ENCODE measurements around the gene NCAPH2.

DNA sequence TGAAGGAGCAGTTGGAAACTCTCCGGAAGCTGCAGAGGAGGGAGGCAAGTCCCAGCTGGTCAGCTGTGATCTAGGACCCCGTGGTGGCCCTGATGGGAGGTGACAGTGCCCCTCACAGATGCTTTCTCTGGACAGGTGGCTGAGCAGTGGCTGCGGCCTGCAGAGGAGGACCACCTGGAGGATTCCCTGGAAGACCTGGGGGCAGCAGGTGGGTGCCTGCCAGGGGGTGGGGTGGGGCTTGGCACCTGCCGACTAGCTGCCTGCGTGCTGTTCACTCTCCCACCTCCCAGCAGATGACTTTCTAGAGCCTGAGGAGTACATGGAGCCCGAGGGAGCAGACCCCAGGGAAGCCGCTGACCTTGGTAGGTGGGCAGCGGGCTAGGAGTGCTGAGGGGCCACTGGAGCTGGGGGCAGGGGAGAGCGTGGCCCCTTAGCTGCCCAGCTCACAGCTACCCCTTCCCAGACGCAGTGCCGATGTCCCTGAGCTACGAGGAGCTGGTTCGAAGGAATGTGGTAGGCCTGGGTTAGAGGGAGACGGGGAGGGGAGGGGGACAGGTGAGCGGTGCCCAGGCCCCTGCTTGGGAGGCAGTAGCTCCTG is 14.3 kb downstream of the NCAPH2 start:
- TF ChIP-seq TCF4 (CRISPR knock-in tag; IDR thresholded peaks at IDR 0.05; ENCODE audit: borderline replicate concordance) (no peak), ZNF8 (CRISPR knock-in tag; IDR thresholded peaks at IDR 0.05) (no peak), RARB (CRISPR knock-in tag; IDR thresholded peaks at IDR 0.05) (no peak), ZFP3 (CRISPR knock-in tag; IDR thresholded peaks at IDR 0.05) (no peak), PATZ1 (CRISPR knock-in tag; IDR thresholded peaks at IDR 0.05; ENCODE audit: borderline replicate concordance) (no peak), ZC3H10 (CRISPR knock-in tag; IDR thresholded peaks at IDR 0.05) (no peak), ARNTL (CRISPR knock-in tag; IDR thresholded peaks at IDR 0.05; ENCODE audit: borderline replicate concordance, low read depth) (no peak), ZNF70 (CRISPR knock-in tag; IDR thresholded peaks at IDR 0.05) (no peak), CSDC2 (CRISPR knock-in tag; IDR thresholded peaks at IDR 0.05) (no peak), ZNF565 (CRISPR knock-in tag; conservative IDR thresholded peaks at IDR 0.05; ENCODE audit: low read depth) (no peak)
- TF ChIP-seq, protein P1, sequence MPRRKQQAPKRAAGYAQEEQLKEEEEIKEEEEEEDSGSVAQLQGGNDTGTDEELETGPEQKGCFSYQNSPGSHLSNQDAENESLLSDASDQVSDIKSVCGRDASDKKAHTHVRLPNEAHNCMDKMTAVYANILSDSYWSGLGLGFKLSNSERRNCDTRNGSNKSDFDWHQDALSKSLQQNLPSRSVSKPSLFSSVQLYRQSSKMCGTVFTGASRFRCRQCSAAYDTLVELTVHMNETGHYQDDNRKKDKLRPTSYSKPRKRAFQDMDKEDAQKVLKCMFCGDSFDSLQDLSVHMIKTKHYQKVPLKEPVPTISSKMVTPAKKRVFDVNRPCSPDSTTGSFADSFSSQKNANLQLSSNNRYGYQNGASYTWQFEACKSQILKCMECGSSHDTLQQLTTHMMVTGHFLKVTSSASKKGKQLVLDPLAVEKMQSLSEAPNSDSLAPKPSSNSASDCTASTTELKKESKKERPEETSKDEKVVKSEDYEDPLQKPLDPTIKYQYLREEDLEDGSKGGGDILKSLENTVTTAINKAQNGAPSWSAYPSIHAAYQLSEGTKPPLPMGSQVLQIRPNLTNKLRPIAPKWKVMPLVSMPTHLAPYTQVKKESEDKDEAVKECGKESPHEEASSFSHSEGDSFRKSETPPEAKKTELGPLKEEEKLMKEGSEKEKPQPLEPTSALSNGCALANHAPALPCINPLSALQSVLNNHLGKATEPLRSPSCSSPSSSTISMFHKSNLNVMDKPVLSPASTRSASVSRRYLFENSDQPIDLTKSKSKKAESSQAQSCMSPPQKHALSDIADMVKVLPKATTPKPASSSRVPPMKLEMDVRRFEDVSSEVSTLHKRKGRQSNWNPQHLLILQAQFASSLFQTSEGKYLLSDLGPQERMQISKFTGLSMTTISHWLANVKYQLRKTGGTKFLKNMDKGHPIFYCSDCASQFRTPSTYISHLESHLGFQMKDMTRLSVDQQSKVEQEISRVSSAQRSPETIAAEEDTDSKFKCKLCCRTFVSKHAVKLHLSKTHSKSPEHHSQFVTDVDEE (CRISPR knock-in tag; IDR thresholded peaks at IDR 0.05) = no peak
- TF ChIP-seq, protein P2, sequence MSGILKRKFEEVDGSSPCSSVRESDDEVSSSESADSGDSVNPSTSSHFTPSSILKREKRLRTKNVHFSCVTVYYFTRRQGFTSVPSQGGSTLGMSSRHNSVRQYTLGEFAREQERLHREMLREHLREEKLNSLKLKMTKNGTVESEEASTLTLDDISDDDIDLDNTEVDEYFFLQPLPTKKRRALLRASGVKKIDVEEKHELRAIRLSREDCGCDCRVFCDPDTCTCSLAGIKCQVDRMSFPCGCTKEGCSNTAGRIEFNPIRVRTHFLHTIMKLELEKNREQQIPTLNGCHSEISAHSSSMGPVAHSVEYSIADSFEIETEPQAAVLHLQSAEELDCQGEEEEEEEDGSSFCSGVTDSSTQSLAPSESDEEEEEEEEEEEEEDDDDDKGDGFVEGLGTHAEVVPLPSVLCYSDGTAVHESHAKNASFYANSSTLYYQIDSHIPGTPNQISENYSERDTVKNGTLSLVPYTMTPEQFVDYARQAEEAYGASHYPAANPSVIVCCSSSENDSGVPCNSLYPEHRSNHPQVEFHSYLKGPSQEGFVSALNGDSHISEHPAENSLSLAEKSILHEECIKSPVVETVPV (CRISPR knock-in tag; IDR thresholded peaks at IDR 0.05) = no peak

Data from SK-N-SH treated with all-trans-retinoic acid at 6 μM for 48 hours (cell line).